HepG2 (cell line): ENCODE data around the gene ETF1. TPM values are rescaled to one million over a fixed set of nuclear protein-coding genes. Genes with fewer than 3 reads are reported as not detected.

Experiments
- CBX1 ChIP-seq: IDR thresholded peaks from one replicate; pipeline ENCODE4 v1.6.1; 2016; ENCODE audit warnings: antibody characterized with exemption, low read depth
- DNMT3B ChIP-seq: conservative IDR thresholded peaks from 2 replicates; pipeline ENCODE4 v1.6.1; 2016; ENCODE audit warnings: missing biosample characterization, control low read depth
- HDAC1 ChIP-seq: sonication (generic); formaldehyde crosslinking; IDR thresholded peaks from 2 replicates; pipeline ENCODE4 v1.5.1; 2020; ENCODE audit warnings: mild to moderate bottlenecking, missing genetic modification reagents
- RXRA ChIP-seq: sonication (generic); formaldehyde crosslinking; IDR thresholded peaks from 2 replicates; pipeline ENCODE4 v1.5.1; 2020; ENCODE audit warnings: missing genetic modification reagents
- SMAD1 ChIP-seq: sonication (generic); formaldehyde crosslinking; IDR thresholded peaks from 2 replicates; pipeline ENCODE4 v1.4.0; 2020; ENCODE audit warnings: missing genetic modification reagents, low read depth, mild to moderate bottlenecking, borderline replicate concordance
- SOX6 ChIP-seq, 2 experiments: fragments of 450-650 bp in 1 of 2; sonication (generic) in 1 of 2; formaldehyde crosslinking in 1 of 2; IDR thresholded peaks; 2 replicates each; pipeline versions ENCODE4 v1.4.0 to v1.6.1; 2017 to 2020; ENCODE audit warnings: antibody characterized with exemption in 1 of 2, mild to moderate bottlenecking in 1 of 2, missing genetic modification reagents in 1 of 2
- SUZ12 ChIP-seq: fragments of 150-350 bp; IDR thresholded peaks from 2 replicates; pipeline ENCODE4 v1.6.1; 2014; ENCODE audit warnings: low read depth, low read length
- ZFP90 ChIP-seq: sonication (generic); formaldehyde crosslinking; IDR thresholded peaks from 2 replicates; pipeline ENCODE4 v1.8.0; 2022; ENCODE audit warnings: missing genetic modification reagents, mild to moderate bottlenecking, inconsistent platforms, borderline replicate concordance
- ZNF143 ChIP-seq: sonication (generic); formaldehyde crosslinking; IDR thresholded peaks from 2 replicates; pipeline ENCODE4 v1.4.0; 2020; ENCODE audit warnings: missing genetic modification reagents
- ZNF460 ChIP-seq: sonication (generic); formaldehyde crosslinking; IDR thresholded peaks from 2 replicates; pipeline ENCODE4 v1.5.1; 2020; ENCODE audit warnings: missing genetic modification reagents, mild to moderate bottlenecking, borderline replicate concordance
- ZNF674 ChIP-seq: sonication (generic); formaldehyde crosslinking; IDR thresholded peaks from 2 replicates; pipeline ENCODE4 v1.5.0; 2020; ENCODE audit warnings: low read depth, mild to moderate bottlenecking, missing genetic modification reagents
- ZNF709 ChIP-seq: sonication (generic); formaldehyde crosslinking; IDR thresholded peaks from 2 replicates; pipeline ENCODE4 v1.5.0; 2020; ENCODE audit warnings: mild to moderate bottlenecking, missing genetic modification reagents
- ZNF841 ChIP-seq: sonication (generic); formaldehyde crosslinking; IDR thresholded peaks from 2 replicates; pipeline ENCODE4 v1.8.1; 2023; ENCODE audit warnings: missing genetic modification reagents, borderline replicate concordance
- polyA plus RNA-seq, 8 experiments: library from polyadenylated mRNA; depleted of rRNA in 3 of 8; stranded (reverse) in 7 of 8; unstranded in 1 of 8; fragments of >200 nt; fragmentation: Illumina TruSeq in 4 of 8; extraction: Trizol in 4 of 8; gene quantifications; 2 replicates each; pipeline versions ENCODE4 v1.2.1 to v1.2.3, GENCODE V29; 2011 to 2016; ENCODE audit warnings: low read depth in 4 of 8, missing spikeins in 1 of 8, mixed read lengths in 1 of 8; ENCODE audit not compliant: insufficient read depth in 1 of 8
- total RNA-seq, 5 experiments: library from RNA; depleted of rRNA; stranded (reverse); fragments of >200 nt; fragmentation: Illumina TruSeq; extraction: Trizol; gene quantifications; 2 replicates each; pipeline ENCODE4 v1.2.3, GENCODE V29; 2016; ENCODE audit warnings: low read depth in 1 of 5
- TF ChIP-seq, protein P1 (sequence below): sonication (generic); formaldehyde crosslinking; IDR thresholded peaks from 2 replicates; pipeline ENCODE4 v1.5.1; 2020; ENCODE audit warnings: mild to moderate bottlenecking, missing genetic modification reagents, moderate library complexity
- TF ChIP-seq, protein P2 (sequence below): sonication (generic); formaldehyde crosslinking; IDR thresholded peaks from 2 replicates; pipeline ENCODE4 v1.5.0; 2020; ENCODE audit warnings: missing genetic modification reagents, mild to moderate bottlenecking, borderline replicate concordance
- TF ChIP-seq, protein P3 (sequence below): sonication (generic); formaldehyde crosslinking; IDR thresholded peaks from 2 replicates; pipeline ENCODE4 v1.5.0; 2020; ENCODE audit warnings: missing genetic modification reagents
- TF ChIP-seq, protein P4 (sequence below): sonication (generic); formaldehyde crosslinking; conservative IDR thresholded peaks from 2 replicates; pipeline ENCODE4 v1.8.0; 2022; ENCODE audit warnings: mild to moderate bottlenecking, moderate library complexity, missing genetic modification reagents
- TF ChIP-seq, protein P5 (sequence below): sonication (generic); formaldehyde crosslinking; IDR thresholded peaks from 2 replicates; pipeline ENCODE4 v1.4.0; 2020; ENCODE audit warnings: mild to moderate bottlenecking, missing genetic modification reagents

ETF1 gene
- total and polyA plus RNA-seq, 2 of the 13 experiments (the other 11 are each of a cell fraction or from before 2014, with no cell fraction given) = 52.1 to 184 TPM

DNA sequence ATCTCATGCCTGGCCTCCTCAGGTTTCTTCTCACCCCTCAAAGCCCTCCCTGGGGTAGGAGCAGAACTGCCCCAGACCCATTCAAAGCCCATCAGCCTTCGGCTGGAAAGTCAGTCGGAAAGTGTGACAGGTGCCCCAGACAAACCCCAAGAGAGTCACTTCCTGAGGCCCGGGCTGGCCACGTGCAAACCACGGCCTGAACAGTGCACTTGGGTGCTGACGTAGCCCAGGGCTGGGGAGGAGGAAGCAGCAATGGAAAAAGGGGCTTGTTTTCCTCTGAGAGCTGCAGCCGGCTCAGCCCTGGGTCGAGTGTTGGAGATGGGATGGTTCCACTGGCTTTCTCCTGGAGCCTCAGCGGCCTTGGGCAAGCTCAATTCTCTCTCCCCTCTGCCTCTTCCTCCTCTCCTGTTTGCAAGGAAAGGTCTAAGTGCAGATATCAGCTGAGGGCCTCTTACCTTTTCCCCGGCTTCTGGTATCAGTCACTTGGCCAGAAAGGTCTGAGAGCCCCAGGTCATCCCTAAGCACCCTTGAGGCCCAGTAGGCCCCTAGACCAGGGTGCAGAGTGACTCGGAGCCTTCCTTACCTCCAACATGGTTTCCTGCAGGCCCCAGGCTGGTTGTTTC lies 83.6 kb downstream of the ETF1 start (continued):
- TF ChIP-seq, protein P1, sequence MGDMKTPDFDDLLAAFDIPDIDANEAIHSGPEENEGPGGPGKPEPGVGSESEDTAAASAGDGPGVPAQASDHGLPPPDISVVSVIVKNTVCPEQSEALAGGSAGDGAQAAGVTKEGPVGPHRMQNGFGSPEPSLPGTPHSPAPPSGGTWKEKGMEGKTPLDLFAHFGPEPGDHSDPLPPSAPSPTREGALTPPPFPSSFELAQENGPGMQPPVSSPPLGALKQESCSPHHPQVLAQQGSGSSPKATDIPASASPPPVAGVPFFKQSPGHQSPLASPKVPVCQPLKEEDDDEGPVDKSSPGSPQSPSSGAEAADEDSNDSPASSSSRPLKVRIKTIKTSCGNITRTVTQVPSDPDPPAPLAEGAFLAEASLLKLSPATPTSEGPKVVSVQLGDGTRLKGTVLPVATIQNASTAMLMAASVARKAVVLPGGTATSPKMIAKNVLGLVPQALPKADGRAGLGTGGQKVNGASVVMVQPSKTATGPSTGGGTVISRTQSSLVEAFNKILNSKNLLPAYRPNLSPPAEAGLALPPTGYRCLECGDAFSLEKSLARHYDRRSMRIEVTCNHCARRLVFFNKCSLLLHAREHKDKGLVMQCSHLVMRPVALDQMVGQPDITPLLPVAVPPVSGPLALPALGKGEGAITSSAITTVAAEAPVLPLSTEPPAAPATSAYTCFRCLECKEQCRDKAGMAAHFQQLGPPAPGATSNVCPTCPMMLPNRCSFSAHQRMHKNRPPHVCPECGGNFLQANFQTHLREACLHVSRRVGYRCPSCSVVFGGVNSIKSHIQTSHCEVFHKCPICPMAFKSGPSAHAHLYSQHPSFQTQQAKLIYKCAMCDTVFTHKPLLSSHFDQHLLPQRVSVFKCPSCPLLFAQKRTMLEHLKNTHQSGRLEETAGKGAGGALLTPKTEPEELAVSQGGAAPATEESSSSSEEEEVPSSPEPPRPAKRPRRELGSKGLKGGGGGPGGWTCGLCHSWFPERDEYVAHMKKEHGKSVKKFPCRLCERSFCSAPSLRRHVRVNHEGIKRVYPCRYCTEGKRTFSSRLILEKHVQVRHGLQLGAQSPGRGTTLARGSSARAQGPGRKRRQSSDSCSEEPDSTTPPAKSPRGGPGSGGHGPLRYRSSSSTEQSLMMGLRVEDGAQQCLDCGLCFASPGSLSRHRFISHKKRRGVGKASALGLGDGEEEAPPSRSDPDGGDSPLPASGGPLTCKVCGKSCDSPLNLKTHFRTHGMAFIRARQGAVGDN (CRISPR knock-in tag) = peak; percentile 100
- TF ChIP-seq, protein P2, sequence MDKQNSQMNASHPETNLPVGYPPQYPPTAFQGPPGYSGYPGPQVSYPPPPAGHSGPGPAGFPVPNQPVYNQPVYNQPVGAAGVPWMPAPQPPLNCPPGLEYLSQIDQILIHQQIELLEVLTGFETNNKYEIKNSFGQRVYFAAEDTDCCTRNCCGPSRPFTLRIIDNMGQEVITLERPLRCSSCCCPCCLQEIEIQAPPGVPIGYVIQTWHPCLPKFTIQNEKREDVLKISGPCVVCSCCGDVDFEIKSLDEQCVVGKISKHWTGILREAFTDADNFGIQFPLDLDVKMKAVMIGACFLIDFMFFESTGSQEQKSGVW (CRISPR knock-in tag) = peak; percentile 62; the same call in 1 of the 2 replicates
- TF ChIP-seq ZNF460 (CRISPR knock-in tag) = no peak
- TF ChIP-seq ZNF709 (CRISPR knock-in tag) = no peak
- no peak for TF ChIP-seq ZNF674 (CRISPR knock-in tag)
- TF ChIP-seq SMAD1 (CRISPR knock-in tag) = no peak
- no peak for TF ChIP-seq SOX6 (IDR thresholded peaks at IDR 0.05)
- TF ChIP-seq SOX6 (CRISPR knock-in tag; IDR thresholded peaks at IDR 0.05) = peak; percentile 46; the same call in 1 of the 2 replicates
- TF ChIP-seq, protein P3, sequence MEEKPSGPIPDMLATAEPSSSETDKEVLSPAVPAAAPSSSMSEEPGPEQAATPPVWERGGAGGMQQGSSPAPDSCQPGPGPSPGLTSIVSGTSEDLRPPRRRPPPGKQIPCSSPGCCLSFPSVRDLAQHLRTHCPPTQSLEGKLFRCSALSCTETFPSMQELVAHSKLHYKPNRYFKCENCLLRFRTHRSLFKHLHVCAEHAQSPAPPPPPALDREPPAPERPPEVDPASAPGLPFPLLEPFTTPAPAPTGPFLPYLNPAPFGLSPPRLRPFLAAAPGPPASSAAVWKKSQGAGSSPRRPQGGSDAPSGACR (CRISPR knock-in tag) = peak; percentile 67; the same call in 1 of the 2 replicates
- TF ChIP-seq, protein P4, sequence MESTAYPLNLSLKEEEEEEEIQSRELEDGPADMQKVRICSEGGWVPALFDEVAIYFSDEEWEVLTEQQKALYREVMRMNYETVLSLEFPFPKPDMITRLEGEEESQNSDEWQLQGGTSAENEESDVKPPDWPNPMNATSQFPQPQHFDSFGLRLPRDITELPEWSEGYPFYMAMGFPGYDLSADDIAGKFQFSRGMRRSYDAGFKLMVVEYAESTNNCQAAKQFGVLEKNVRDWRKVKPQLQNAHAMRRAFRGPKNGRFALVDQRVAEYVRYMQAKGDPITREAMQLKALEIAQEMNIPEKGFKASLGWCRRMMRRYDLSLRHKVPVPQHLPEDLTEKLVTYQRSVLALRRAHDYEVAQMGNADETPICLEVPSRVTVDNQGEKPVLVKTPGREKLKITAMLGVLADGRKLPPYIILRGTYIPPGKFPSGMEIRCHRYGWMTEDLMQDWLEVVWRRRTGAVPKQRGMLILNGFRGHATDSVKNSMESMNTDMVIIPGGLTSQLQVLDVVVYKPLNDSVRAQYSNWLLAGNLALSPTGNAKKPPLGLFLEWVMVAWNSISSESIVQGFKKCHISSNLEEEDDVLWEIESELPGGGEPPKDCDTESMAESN (CRISPR knock-in tag) = no peak
- 0 out of 2 replicates have a peak, but pooled peaks have one; percentile 19 for TF ChIP-seq ZNF143 (CRISPR knock-in tag)
- TF ChIP-seq, protein P5, sequence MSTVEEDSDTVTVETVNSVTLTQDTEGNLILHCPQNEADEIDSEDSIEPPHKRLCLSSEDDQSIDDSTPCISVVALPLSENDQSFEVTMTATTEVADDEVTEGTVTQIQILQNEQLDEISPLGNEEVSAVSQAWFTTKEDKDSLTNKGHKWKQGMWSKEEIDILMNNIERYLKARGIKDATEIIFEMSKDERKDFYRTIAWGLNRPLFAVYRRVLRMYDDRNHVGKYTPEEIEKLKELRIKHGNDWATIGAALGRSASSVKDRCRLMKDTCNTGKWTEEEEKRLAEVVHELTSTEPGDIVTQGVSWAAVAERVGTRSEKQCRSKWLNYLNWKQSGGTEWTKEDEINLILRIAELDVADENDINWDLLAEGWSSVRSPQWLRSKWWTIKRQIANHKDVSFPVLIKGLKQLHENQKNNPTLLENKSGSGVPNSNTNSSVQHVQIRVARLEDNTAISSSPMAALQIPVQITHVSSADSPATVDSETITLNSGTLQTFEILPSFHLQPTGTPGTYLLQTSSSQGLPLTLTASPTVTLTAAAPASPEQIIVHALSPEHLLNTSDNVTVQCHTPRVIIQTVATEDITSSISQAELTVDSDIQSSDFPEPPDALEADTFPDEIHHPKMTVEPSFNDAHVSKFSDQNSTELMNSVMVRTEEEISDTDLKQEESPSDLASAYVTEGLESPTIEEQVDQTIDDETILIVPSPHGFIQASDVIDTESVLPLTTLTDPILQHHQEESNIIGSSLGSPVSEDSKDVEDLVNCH = no peak
- TF ChIP-seq ZNF841 = no peak
- TF ChIP-seq RXRA (CRISPR knock-in tag) = no peak
- TF ChIP-seq CBX1 = no peak
- TF ChIP-seq DNMT3B (CRISPR knock-in tag) = peak; percentile 94
- peak; percentile 59; the same call in 1 of the 2 replicates for TF ChIP-seq ZFP90 (CRISPR knock-in tag)
- no peak for TF ChIP-seq SUZ12
- peak; percentile 69 for TF ChIP-seq HDAC1 (CRISPR knock-in tag)
